ENCODE results near the gene MTR.

Gene MTR

GRCh38 chr1:236882678-236883077 lies 87.6 kb downstream of the MTR start:
- TF ChIP-seq, protein P1, sequence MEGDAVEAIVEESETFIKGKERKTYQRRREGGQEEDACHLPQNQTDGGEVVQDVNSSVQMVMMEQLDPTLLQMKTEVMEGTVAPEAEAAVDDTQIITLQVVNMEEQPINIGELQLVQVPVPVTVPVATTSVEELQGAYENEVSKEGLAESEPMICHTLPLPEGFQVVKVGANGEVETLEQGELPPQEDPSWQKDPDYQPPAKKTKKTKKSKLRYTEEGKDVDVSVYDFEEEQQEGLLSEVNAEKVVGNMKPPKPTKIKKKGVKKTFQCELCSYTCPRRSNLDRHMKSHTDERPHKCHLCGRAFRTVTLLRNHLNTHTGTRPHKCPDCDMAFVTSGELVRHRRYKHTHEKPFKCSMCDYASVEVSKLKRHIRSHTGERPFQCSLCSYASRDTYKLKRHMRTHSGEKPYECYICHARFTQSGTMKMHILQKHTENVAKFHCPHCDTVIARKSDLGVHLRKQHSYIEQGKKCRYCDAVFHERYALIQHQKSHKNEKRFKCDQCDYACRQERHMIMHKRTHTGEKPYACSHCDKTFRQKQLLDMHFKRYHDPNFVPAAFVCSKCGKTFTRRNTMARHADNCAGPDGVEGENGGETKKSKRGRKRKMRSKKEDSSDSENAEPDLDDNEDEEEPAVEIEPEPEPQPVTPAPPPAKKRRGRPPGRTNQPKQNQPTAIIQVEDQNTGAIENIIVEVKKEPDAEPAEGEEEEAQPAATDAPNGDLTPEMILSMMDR (IDR thresholded peaks at IDR 0.05; ENCODE audit: insufficient read depth, missing control alignments): no peak
- DNase-seq (ENCODE audit: insufficient read length, low spot score) (no peak), FAIRE-seq (no peak)

DNA sequence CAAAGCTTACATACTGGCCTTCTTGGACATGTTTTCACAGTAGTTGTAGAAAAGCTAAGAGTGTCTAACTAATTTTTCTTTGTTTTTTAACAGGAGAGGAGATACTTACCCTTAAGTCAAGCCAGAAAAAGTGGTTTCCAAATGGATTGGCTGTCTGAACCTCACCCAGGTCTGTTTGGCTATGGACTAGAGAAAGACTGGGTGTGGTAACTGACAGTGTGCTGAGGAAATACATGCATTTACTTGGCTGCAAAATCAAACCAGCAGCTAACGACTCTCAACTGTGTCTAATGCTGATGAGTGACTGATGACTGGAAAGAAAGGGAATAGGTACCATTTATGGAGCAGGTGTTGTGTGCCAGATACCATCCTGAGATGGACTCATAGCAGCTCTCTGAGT lies 91.1 kb downstream of the MTR start:
- no peak for DNase-seq (ENCODE audit: insufficient read length, low spot score)
- no peak for FAIRE-seq
- TF ChIP-seq, protein P1 (IDR thresholded peaks at IDR 0.05; ENCODE audit: insufficient read depth, missing control alignments): no peak

GRCh38 chr1:236887081-236887480 lies 92.0 kb downstream of the MTR start:
- TF ChIP-seq, protein P1 (IDR thresholded peaks at IDR 0.05; ENCODE audit: insufficient read depth, missing control alignments): no peak
- no peak for FAIRE-seq

GRCh38 chr1:236888126-236888525 lies 93.0 kb downstream of the MTR start:
- TF ChIP-seq, protein P1 (IDR thresholded peaks at IDR 0.05; ENCODE audit: insufficient read depth, missing control alignments): peak; percentile 20
- DNase-seq (ENCODE audit: insufficient read length, low spot score) (no peak), FAIRE-seq (peak; percentile 84)

More at GRCh38 chr1:236887081-236887480, 92.0 kb downstream of the MTR start:
- no peak for DNase-seq (ENCODE audit: insufficient read length, low spot score)

GRCh38 chr1:236888903-236889302 lies 93.8 kb downstream of the MTR start:
- TF ChIP-seq, protein P1 (IDR thresholded peaks at IDR 0.05; ENCODE audit: insufficient read depth, missing control alignments): no peak
- DNase-seq (ENCODE audit: insufficient read length, low spot score) (no peak), FAIRE-seq (no peak)

DNA sequence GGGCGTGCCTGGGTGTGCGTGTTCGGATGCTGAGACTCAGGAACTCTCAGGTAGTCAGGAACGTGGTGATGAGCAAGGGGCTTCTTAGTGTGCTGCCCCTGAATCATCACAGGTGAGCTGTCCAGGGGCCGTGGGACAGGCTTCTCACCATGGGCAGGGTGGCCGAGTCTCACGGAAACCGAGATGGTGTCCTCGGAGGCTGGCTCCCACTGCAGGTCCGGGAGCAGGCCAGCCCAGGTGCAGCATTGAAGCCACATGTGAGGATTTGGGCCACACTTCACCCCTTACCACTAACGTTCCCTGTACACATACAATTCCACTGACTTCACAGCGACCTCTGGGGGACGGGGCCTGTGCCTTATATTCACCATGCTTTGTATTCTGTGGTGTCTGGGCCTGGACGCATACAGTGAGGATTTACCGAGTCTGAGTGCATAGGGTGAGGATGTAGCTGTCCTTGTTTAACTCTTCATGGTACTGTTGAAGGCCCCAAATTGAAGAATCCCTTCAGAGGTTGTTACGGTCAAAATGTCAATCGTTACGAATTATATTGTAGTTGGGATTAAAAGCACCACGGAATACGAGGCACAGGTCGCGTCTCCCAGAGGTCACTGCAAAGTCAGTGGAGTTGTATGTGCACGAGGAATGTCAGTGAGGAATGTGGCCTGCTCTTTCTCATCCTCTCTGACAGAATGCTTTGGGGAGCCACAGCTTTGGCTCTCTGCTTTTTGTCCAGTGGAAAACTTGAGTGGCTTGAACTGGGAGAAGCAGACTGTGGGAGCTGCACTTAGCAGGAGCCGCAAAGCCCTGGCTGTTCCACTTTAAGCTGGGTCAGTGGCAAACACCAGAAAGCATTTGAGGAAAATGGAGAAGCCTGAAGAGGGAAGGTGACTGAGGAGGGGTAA lies 95.3 kb downstream of the MTR start:
- TF ChIP-seq, protein P1 (IDR thresholded peaks at IDR 0.05; ENCODE audit: insufficient read depth, missing control alignments): no peak
- FAIRE-seq (no peak), DNase-seq (ENCODE audit: insufficient read length, low spot score) (no peak)

All from D721Med (cell line).